Measurements from ENCODE around the gene LRRC14B. TPM values are rescaled to one million over a fixed set of nuclear protein-coding genes. Genes with fewer than 3 reads are reported as not detected.

LRRC14B gene
- total RNA-seq, 2 donors from 2014 or later, result not detected

GRCh38 chr5:172841-173251 lies 18.4 kb upstream of the LRRC14B start:
- no peaks in the 10 kb centered on the region for H3K27me3 Mint-ChIP-seq (ENCODE audit: low read depth)
- no peak overlapping the region for H3K4me3 Mint-ChIP-seq
- no peaks in the 10 kb centered on the region for H3K4me1 Mint-ChIP-seq (ENCODE audit: low read depth)
- no peaks in the 10 kb centered on the region for H3K9me3 Mint-ChIP-seq
- no peaks in the 10 kb centered on the region for H3K36me3 Mint-ChIP-seq (ENCODE audit: insufficient read depth in 2 of 2)
- no peak for DNase-seq
- no peak overlapping the region for H3K27ac Mint-ChIP-seq
- ATAC-seq (replicated peaks in 1 of 2), result no peak

GRCh38 chr5:173392-174290 lies 17.7 kb upstream of the LRRC14B start:
- DNase-seq, result no peak
- H3K4me3 Mint-ChIP-seq, result no peak overlapping the region
- no peak overlapping the region for H3K27ac Mint-ChIP-seq
- no peak for ATAC-seq (replicated peaks in 1 of 2)
- H3K9me3 Mint-ChIP-seq, result no peaks in the 10 kb centered on the region
- no peaks in the 10 kb centered on the region for H3K27me3 Mint-ChIP-seq (ENCODE audit: low read depth)
- no peaks in the 10 kb centered on the region for H3K36me3 Mint-ChIP-seq (ENCODE audit: insufficient read depth in 2 of 2)
- H3K4me1 Mint-ChIP-seq (ENCODE audit: low read depth), result no peaks in the 10 kb centered on the region

GRCh38 chr5:174291-174600 lies 17.0 kb upstream of the LRRC14B start:
- DNase-seq (no peak), ATAC-seq (replicated peaks in 1 of 2) (no peak)
- no peak overlapping the region for H3K27ac Mint-ChIP-seq
- H3K27me3 Mint-ChIP-seq (ENCODE audit: low read depth), result no peaks in the 10 kb centered on the region
- H3K9me3 Mint-ChIP-seq, result no peaks in the 10 kb centered on the region
- no peak overlapping the region for H3K4me3 Mint-ChIP-seq
- no peaks in the 10 kb centered on the region for H3K4me1 Mint-ChIP-seq (ENCODE audit: low read depth)
- no peaks in the 10 kb centered on the region for H3K36me3 Mint-ChIP-seq (ENCODE audit: insufficient read depth in 2 of 2)

GRCh38 chr5:174876-175465 lies 16.3 kb upstream of the LRRC14B start:
- H3K4me3 Mint-ChIP-seq, result no peak overlapping the region
- H3K9me3 Mint-ChIP-seq, result no peaks in the 10 kb centered on the region
- no peak overlapping the region for H3K27ac Mint-ChIP-seq
- DNase-seq, result no peak
- no peak for ATAC-seq (replicated peaks in 1 of 2)
- no peaks in the 10 kb centered on the region for H3K27me3 Mint-ChIP-seq (ENCODE audit: low read depth)
- H3K36me3 Mint-ChIP-seq (ENCODE audit: insufficient read depth in 2 of 2), result no peaks in the 10 kb centered on the region
- no peaks in the 10 kb centered on the region for H3K4me1 Mint-ChIP-seq (ENCODE audit: low read depth)

GRCh38 chr5:176296-176823 lies 14.9 kb upstream of the LRRC14B start:
- Mint-ChIP-seq H3K9me3 (no peaks in the 10 kb centered on the region), H3K4me1 (ENCODE audit: low read depth) (no peaks in the 10 kb centered on the region), H3K4me3 (no peak overlapping the region), H3K27ac (no peak overlapping the region), H3K36me3 (ENCODE audit: insufficient read depth in 2 of 2) (no peaks in the 10 kb centered on the region), H3K27me3 (ENCODE audit: low read depth) (no peaks in the 10 kb centered on the region)
- DNase-seq (no peak), ATAC-seq (replicated peaks in 1 of 2) (no peak)

- Mint-ChIP-seq H3K36me3 (ENCODE audit: insufficient read depth in 2 of 2) (no peaks in the 10 kb centered on the region), H3K27ac (no peak overlapping the region), H3K4me3 (no peak overlapping the region), H3K4me1 (ENCODE audit: low read depth) (no peaks in the 10 kb centered on the region), H3K27me3 (ENCODE audit: low read depth) (no peaks in the 10 kb centered on the region), H3K9me3 (no peaks in the 10 kb centered on the region)
- ATAC-seq (replicated peaks in 1 of 2), result no peak
- no peak for DNase-seq
Observed at GRCh38 chr5:178110-178509, 13.2 kb upstream of the LRRC14B start.

GRCh38 chr5:179401-179800 lies 11.9 kb upstream of the LRRC14B start:
- H3K36me3 Mint-ChIP-seq (ENCODE audit: insufficient read depth in 2 of 2), result no peaks in the 10 kb centered on the region
- H3K9me3 Mint-ChIP-seq, result no peaks in the 10 kb centered on the region
- no peak for DNase-seq
- no peaks in the 10 kb centered on the region for H3K27me3 Mint-ChIP-seq (ENCODE audit: low read depth)
- H3K27ac Mint-ChIP-seq, result no peak overlapping the region
- no peak for ATAC-seq (replicated peaks in 1 of 2)
- H3K4me1 Mint-ChIP-seq (ENCODE audit: low read depth), result no peaks in the 10 kb centered on the region
- no peak overlapping the region for H3K4me3 Mint-ChIP-seq

GRCh38 chr5:180286-180918 lies 10.9 kb upstream of the LRRC14B start:
- H3K4me3 Mint-ChIP-seq, result no peak overlapping the region
- DNase-seq (no peak), ATAC-seq (replicated peaks in 1 of 2) (no peak)
- no peak overlapping the region for H3K27ac Mint-ChIP-seq
- H3K9me3 Mint-ChIP-seq, result no peaks in the 10 kb centered on the region
- no peaks in the 10 kb centered on the region for H3K4me1 Mint-ChIP-seq (ENCODE audit: low read depth)
- H3K36me3 Mint-ChIP-seq (ENCODE audit: insufficient read depth in 2 of 2), result no peaks in the 10 kb centered on the region
- H3K27me3 Mint-ChIP-seq (ENCODE audit: low read depth), result no peaks in the 10 kb centered on the region

- Mint-ChIP-seq H3K9me3 (no peaks in the 10 kb centered on the region), H3K36me3 (ENCODE audit: insufficient read depth in 2 of 2) (no peaks in the 10 kb centered on the region), H3K4me1 (ENCODE audit: low read depth) (no peaks in the 10 kb centered on the region), H3K27me3 (ENCODE audit: low read depth) (no peaks in the 10 kb centered on the region), H3K27ac (no peak overlapping the region), H3K4me3 (no peak overlapping the region)
- DNase-seq, result no peak
- no peak for ATAC-seq (replicated peaks in 1 of 2)
Observed at GRCh38 chr5:181160-181559, 10.1 kb upstream of the LRRC14B start.

GRCh38 chr5:181566-181965 lies 9.7 kb upstream of the LRRC14B start:
- Mint-ChIP-seq H3K27ac (no peak overlapping the region), H3K4me1 (ENCODE audit: low read depth) (no peaks in the 10 kb centered on the region), H3K9me3 (no peaks in the 10 kb centered on the region), H3K36me3 (ENCODE audit: insufficient read depth in 2 of 2) (no peaks in the 10 kb centered on the region), H3K4me3 (no peak overlapping the region), H3K27me3 (ENCODE audit: low read depth) (no peaks in the 10 kb centered on the region)
- ATAC-seq (replicated peaks in 1 of 2), result no peak
- no peak for DNase-seq

GRCh38 chr5:182126-182525 lies 9.2 kb upstream of the LRRC14B start:
- no peak overlapping the region for H3K4me3 Mint-ChIP-seq
- ATAC-seq (replicated peaks in 1 of 2), result no peak
- no peaks in the 10 kb centered on the region for H3K4me1 Mint-ChIP-seq (ENCODE audit: low read depth)
- no peaks in the 10 kb centered on the region for H3K27me3 Mint-ChIP-seq (ENCODE audit: low read depth)
- no peaks in the 10 kb centered on the region for H3K36me3 Mint-ChIP-seq (ENCODE audit: insufficient read depth in 2 of 2)
- no peaks in the 10 kb centered on the region for H3K9me3 Mint-ChIP-seq
- no peak for DNase-seq
- no peak overlapping the region for H3K27ac Mint-ChIP-seq

GRCh38 chr5:184471-184870 lies 6.8 kb upstream of the LRRC14B start:
- no peak for ATAC-seq (replicated peaks in 1 of 2)
- no peak for DNase-seq
- H3K36me3 Mint-ChIP-seq (ENCODE audit: insufficient read depth in 2 of 2), result no peaks in the 10 kb centered on the region
- H3K27me3 Mint-ChIP-seq (ENCODE audit: low read depth), result no peaks in the 10 kb centered on the region
- H3K9me3 Mint-ChIP-seq, result no peaks in the 10 kb centered on the region
- H3K4me3 Mint-ChIP-seq, result no peak overlapping the region
- no peak overlapping the region for H3K27ac Mint-ChIP-seq
- peaks cover 8% of the 10 kb centered on the region for H3K4me1 Mint-ChIP-seq (ENCODE audit: low read depth)
